K562 (cell line): ENCODE data around the gene DOK3. TPM values are rescaled to one million over a fixed set of nuclear protein-coding genes. Genes with fewer than 3 reads are reported as not detected.

Source experiments
- FOXA3 ChIP-seq, 2 experiments: fragments of 450-650 bp in 1 of 2; sonication (generic) in 1 of 2; formaldehyde crosslinking; IDR thresholded peaks in 1 of 2; conservative IDR thresholded peaks in 1 of 2; 2 replicates each; pipeline versions ENCODE4 v1.4.0 to v1.8.0; 2020 to 2022; ENCODE audit warnings: mild to moderate bottlenecking in 2 of 2, missing genetic modification reagents in 1 of 2
- GTF2F1 ChIP-seq: IDR thresholded peaks from 2 replicates; pipeline ENCODE4 v1.6.1; 2011; ENCODE audit warnings: low read depth, low read length, improper control_type of control experiment
- KDM1A ChIP-seq, 2 experiments: fragments of 450-650 bp; IDR thresholded peaks; 2 replicates each; pipeline ENCODE4 v1.6.1; 2016; ENCODE audit warnings: mild to moderate bottlenecking in 2 of 2
- PCBP2 ChIP-seq: fragments of 200-400 bp; formaldehyde crosslinking; IDR thresholded peaks from 2 replicates; pipeline ENCODE4 v1.6.1; 2018; ENCODE audit warnings: low read length, low read depth, mild to moderate bottlenecking, moderate library complexity; ENCODE audit not compliant: poor library complexity, severe bottlenecking
- SFPQ ChIP-seq: fragments of 200-400 bp; formaldehyde crosslinking; IDR thresholded peaks from 2 replicates; pipeline ENCODE4 v1.6.1; 2017; ENCODE audit warnings: mild to moderate bottlenecking, low read depth, low read length, moderate library complexity
- STAT5B ChIP-seq: fragments of 250-450 bp; sonication (Bioruptor Pico); IDR thresholded peaks from 2 replicates; pipeline ENCODE4 v1.8.0; 2021; ENCODE audit warnings: mild to moderate bottlenecking, inconsistent platforms
- ZBTB40 ChIP-seq, 2 experiments: fragments of 450-650 bp in 1 of 2; sonication (generic) in 1 of 2; formaldehyde crosslinking in 1 of 2; IDR thresholded peaks; 2 replicates each; pipeline versions ENCODE4 v1.7.1 to v1.9.0; 2016 to 2022; ENCODE audit warnings: inconsistent platforms in 1 of 2, mild to moderate bottlenecking in 1 of 2, missing genetic modification reagents in 1 of 2
- ZBTB8A ChIP-seq: fragments of 450-650 bp; IDR thresholded peaks from 2 replicates; pipeline ENCODE4 v1.6.1; 2018; ENCODE audit warnings: mild to moderate bottlenecking, moderate library complexity; ENCODE audit not compliant: partially characterized antibody
- ZNF124 ChIP-seq: sonication (generic); formaldehyde crosslinking; IDR thresholded peaks from 2 replicates; pipeline ENCODE4 v1.8.1; 2022; ENCODE audit warnings: missing genetic modification reagents
- ZNF217 ChIP-seq: sonication (generic); formaldehyde crosslinking; IDR thresholded peaks from 2 replicates; pipeline ENCODE4 v1.8.0; 2022; ENCODE audit warnings: mild to moderate bottlenecking, missing genetic modification reagents
- polyA plus RNA-seq, 8 experiments: library from polyadenylated mRNA; depleted of rRNA in 4 of 8; stranded (reverse) in 5 of 8; unstranded in 3 of 8; fragments of >200 nt; fragmentation: Nextera tagmentation in 2 of 8; fragmentation: Illumina TruSeq in 1 of 8; extraction: Ambion mirVana in 2 of 8; extraction: Trizol in 1 of 8; gene quantifications; 2 replicates each; pipeline versions ENCODE4 v1.2.1 to v1.2.3, GENCODE V29; 2011 to 2014; ENCODE audit warnings: inconsistent platforms in 1 of 8, missing spikeins in 1 of 8
- total RNA-seq, 7 experiments: library from RNA; depleted of rRNA in 6 of 7; stranded (reverse); fragments of >200 nt in 6 of 7; fragmentation: Illumina TruSeq in 2 of 7; extraction: Trizol in 2 of 7; gene quantifications; 2 replicates each; pipeline versions ENCODE4 v1.2.1 to v1.2.3, GENCODE V29; 2011 to 2021; ENCODE audit warnings: low replicate concordance in 1 of 7

Gene DOK3
- total and polyA plus RNA-seq, 9 of the 15 experiments (the other 6 are each of a cell fraction or from before 2014, with no cell fraction given), result 1.3 to 23.0 (median 8.0) TPM

- TF ChIP-seq STAT5B (CRISPR knock-in tag), result no peak
- TF ChIP-seq ZNF124, result no peak
- no peak for TF ChIP-seq FOXA3 (CRISPR knock-in tag; conservative IDR thresholded peaks at IDR 0.05 in 1 of 2, IDR thresholded peaks at IDR 0.05 in 1 of 2)
- TF ChIP-seq ZBTB8A, result no peak
- TF ChIP-seq ZNF217, result no peak
- TF ChIP-seq KDM1A (IDR thresholded peaks at IDR 0.05), result no peak
- TF ChIP-seq GTF2F1, result no peak
- TF ChIP-seq PCBP2, result no peak
- peak; percentile 53; the same call in 1 of the 2 replicates for TF ChIP-seq ZBTB40 (IDR thresholded peaks at IDR 0.05)
- TF ChIP-seq ZBTB40 (CRISPR knock-in tag; IDR thresholded peaks at IDR 0.05), result no peak
- no peak for TF ChIP-seq SFPQ
Measured at GRCh38 chr5:177509381-177509951, at the start of gene DOK3 (continued).
